Caco-2 (cell line): ENCODE data around the gene RGS14. TPM values are rescaled to one million over a fixed set of nuclear protein-coding genes. Genes with fewer than 3 reads are reported as not detected.

Source experiments
- BruUV-seq: library from RNA; stranded (reverse); fragments of 400-500 nt; replicated peaks from 2 replicates; lab custom pipeline; 2021; lab: Mats Ljungman, UMichigan
- CTCF ChIA-PET: fragments of 300-600 bp; sonication (Branson Sonifier 250); formaldehyde crosslinking; loops from one replicate; lab custom pipeline; 2022; ENCODE audit warnings: antibody characterized with exemption; lab: Charles Lee
- POLR2A ChIA-PET: fragments of 300-600 bp; sonication (Branson Sonifier 250); formaldehyde crosslinking; loops from one replicate; lab custom pipeline; 2022; ENCODE audit warnings: antibody characterized with exemption; lab: Charles Lee
- DNase-seq, 2 experiments: peaks; one replicate each; pipeline versions ENCODE4 v3.0.0 to v3.0.0-alpha.2; 2020 to 2022
- H3K27me3 ChIP-seq: replicated peaks from 2 replicates; pipeline ENCODE4 v1.6.0; 2011; ENCODE audit warnings: low read length; ENCODE audit not compliant: control insufficient read depth, insufficient read depth
- H3K36me3 ChIP-seq: 2 replicates; pipeline ENCODE4 v1.5.1; 2011; ENCODE audit warnings: low read length; ENCODE audit not compliant: control insufficient read depth, insufficient read depth
- H3K4me1 ChIP-seq: fragments of 250-450 bp; sonication (Bioruptor Pico); 2 replicates; pipeline ENCODE4 v1.5.1; 2020; ENCODE audit warnings: mild to moderate bottlenecking
- H3K4me3 ChIP-seq: 2 replicates; pipeline ENCODE4 v1.5.1; 2011; ENCODE audit warnings: low read depth, mild to moderate bottlenecking, control low read depth, low read length
- H3K9me3 ChIP-seq: fragments of 250-450 bp; sonication (Bioruptor Pico); 2 replicates; pipeline ENCODE4 v1.5.1; 2020; ENCODE audit warnings: mild to moderate bottlenecking, moderate library complexity
- H3K27ac Mint-ChIP-seq: one replicate; pipeline ENCODE4 v1.8.0; 2022; ENCODE audit warnings: mixed read lengths; ENCODE audit not compliant: unreplicated experiment
- H3K27me3 Mint-ChIP-seq: one replicate; pipeline ENCODE4 v1.8.0; 2022; ENCODE audit warnings: mixed read lengths; ENCODE audit not compliant: insufficient read depth, unreplicated experiment
- H3K36me3 Mint-ChIP-seq: one replicate; pipeline ENCODE4 v1.8.0; 2022; ENCODE audit warnings: mild to moderate bottlenecking, mixed read lengths; ENCODE audit not compliant: insufficient read depth, unreplicated experiment
- H3K4me1 Mint-ChIP-seq: one replicate; pipeline ENCODE4 v1.8.0; 2022; ENCODE audit warnings: low read depth, mixed read lengths; ENCODE audit not compliant: unreplicated experiment
- H3K4me3 Mint-ChIP-seq: one replicate; pipeline ENCODE4 v1.8.0; 2022; ENCODE audit warnings: mild to moderate bottlenecking, moderate library complexity, mixed read lengths; ENCODE audit not compliant: unreplicated experiment
- H3K9me3 Mint-ChIP-seq: one replicate; pipeline ENCODE4 v1.8.0; 2022; ENCODE audit warnings: mixed read lengths; ENCODE audit not compliant: unreplicated experiment
- CTCF ChIP-seq, 2 experiments: fragments of 200-600 bp in 1 of 2; IDR thresholded peaks; 1 replicate in 1 of 2; 2 replicates in 1 of 2; pipeline versions ENCODE4 v1.5.1 to v1.8.0; 2011 to 2022; ENCODE audit warnings: antibody characterized with exemption in 1 of 2, control low read depth in 1 of 2, inconsistent platforms in 1 of 2, low read depth in 1 of 2, low read length in 1 of 2, mild to moderate bottlenecking in 1 of 2, moderate library complexity in 1 of 2; ENCODE audit not compliant: insufficient read depth in 1 of 2, severe bottlenecking in 1 of 2, unreplicated experiment in 1 of 2
- intact Hi-C: fragments of 100-400 bp; cut with micrococcal nuclease; formaldehyde crosslinking; loops from one replicate; pipeline ENCODE4 v1.10.0; 2022; ENCODE audit not compliant: unreplicated experiment
- total RNA-seq: library from RNA; stranded (reverse); gene quantifications from 2 replicates; pipeline ENCODE4 v1.2.3, GENCODE V29; 2022

The RGS14 gene
- total RNA-seq, 1 experiment from 2014 or later, result 15.2 TPM

- H3K27ac Mint-ChIP-seq, result no peak overlapping the region
- H3K9me3 Mint-ChIP-seq, result no peaks in the 10 kb centered on the region
- Histone ChIP-seq H3K4me1 (no peaks in the 10 kb centered on the region), H3K36me3 (no peaks in the 10 kb centered on the region), H3K4me3 (no peak overlapping the region), H3K9me3 (no peaks in the 10 kb centered on the region), H3K27me3 (no peaks in the 10 kb centered on the region)
- peaks cover 72% of the 10 kb centered on the region for H3K36me3 Mint-ChIP-seq
- no peak for DNase-seq
- ChIA-PET POLR2A (interaction anchor here (0.7 kb wide), 1 partner anchor 316 kb away, joined by 5 read pairs; no protein-coding TSS in a partner anchor), CTCF (interaction anchor here (0.8 to 0.9 kb wide), 2 partner anchors 34 to 40 kb away, joined by 3 to 4 read pairs; partner anchors contain the start of genes PRELID1 and RAB24)
- H3K27me3 Mint-ChIP-seq, result no peaks in the 10 kb centered on the region
- no TSS peak for BruUV-seq
- no peak for TF ChIP-seq CTCF (IDR thresholded peaks at IDR 0.05; ENCODE audit: insufficient read depth in 1 of 2, low read depth in 1 of 2, low read length in 1 of 2, severe bottlenecking in 1 of 2, unreplicated experiment in 1 of 2)
- H3K4me3 Mint-ChIP-seq, result no peak overlapping the region
- H3K4me1 Mint-ChIP-seq, result peaks cover 5% of the 10 kb centered on the region
- intact Hi-C loops, result no loop called here
Measured at GRCh38 chr5:177343777-177344176, 13.9 kb upstream of the RGS14 start.

- no peak for DNase-seq
- no peak for TF ChIP-seq CTCF (IDR thresholded peaks at IDR 0.05; ENCODE audit: insufficient read depth in 1 of 2, low read depth in 1 of 2, low read length in 1 of 2, severe bottlenecking in 1 of 2, unreplicated experiment in 1 of 2)
- Mint-ChIP-seq H3K4me3 (no peak overlapping the region), H3K27ac (no peak overlapping the region), H3K36me3 (peaks cover 67% of the 10 kb centered on the region), H3K4me1 (peaks cover 16% of the 10 kb centered on the region), H3K9me3 (no peaks in the 10 kb centered on the region), H3K27me3 (no peaks in the 10 kb centered on the region)
- no peaks in the 10 kb centered on the region for H3K27me3 ChIP-seq
- H3K4me3 ChIP-seq, result no peak overlapping the region
- H3K9me3 ChIP-seq, result no peaks in the 10 kb centered on the region
- BruUV-seq, result no TSS peak
- intact Hi-C loops, result no loop called here
- 0 out of 2 replicates have a peak, but pooled peaks cover 2% of the 10 kb centered on the region for H3K36me3 ChIP-seq
- ChIA-PET POLR2A (no interaction called here), CTCF (no interaction called here)
- 0 out of 2 replicates have a peak, but pooled peaks cover 1% of the 10 kb centered on the region for H3K4me1 ChIP-seq
Measured at GRCh38 chr5:177344891-177345290, 12.8 kb upstream of the RGS14 start.

- no peaks in the 10 kb centered on the region for H3K9me3 Mint-ChIP-seq
- no peaks in the 10 kb centered on the region for H3K27me3 ChIP-seq
- H3K4me3 ChIP-seq, result no peak overlapping the region
- no TSS peak for BruUV-seq
- 0 out of 2 replicates have a peak, but pooled peaks cover 2% of the 10 kb centered on the region for H3K36me3 ChIP-seq
- H3K4me3 Mint-ChIP-seq, result no peak overlapping the region
- TF ChIP-seq CTCF (IDR thresholded peaks at IDR 0.05; ENCODE audit: insufficient read depth in 1 of 2, low read depth in 1 of 2, low read length in 1 of 2, severe bottlenecking in 1 of 2, unreplicated experiment in 1 of 2), result no peak
- no peaks in the 10 kb centered on the region for H3K9me3 ChIP-seq
- peaks cover 19% of the 10 kb centered on the region for H3K4me1 Mint-ChIP-seq
- CTCF ChIA-PET, result interaction anchor here (0.5 to 0.6 kb wide), 2 partner anchors 62 to 292 kb away, joined by 3 read pairs; no protein-coding TSS in a partner anchor
- H3K36me3 Mint-ChIP-seq, result peaks cover 58% of the 10 kb centered on the region
- H3K27ac Mint-ChIP-seq, result no peak overlapping the region
- intact Hi-C loops, result no loop called here
- POLR2A ChIA-PET, result interaction anchor here (2.2 kb wide), 1 partner anchor 24 kb away, joined by 6 read pairs; no protein-coding TSS in a partner anchor
- H3K27me3 Mint-ChIP-seq, result no peaks in the 10 kb centered on the region
- DNase-seq, result no peak
- 0 out of 2 replicates have a peak, but pooled peaks cover 8% of the 10 kb centered on the region for H3K4me1 ChIP-seq
Measured at GRCh38 chr5:177346820-177347219, 10.9 kb upstream of the RGS14 start.
